Gastroesophageal sphincter (tissue), 4 donors: ENCODE results near the gene YWHAH. TPM values are rescaled to one million over a fixed set of nuclear protein-coding genes. Genes with fewer than 3 reads are reported as not detected.

ENCODE experiments used
- ATAC-seq: fragments of 150-250 bp; one replicate; pipeline ENCODE4 v1.9.1; 2016; ENCODE audit warnings: mild to moderate bottlenecking, moderate library complexity
- H3K27ac ChIP-seq, 4 donors: fragments of 200-600 bp; sonication (generic) in 3 of 4; 1 replicate in 3 of 4; 2 replicates in 1 of 4; pipeline ENCODE4 v1.5.1; 2016 to 2019
- H3K27me3 ChIP-seq: fragments of 200-600 bp; sonication (generic); one replicate; pipeline ENCODE4 v1.5.1; 2019
- H3K36me3 ChIP-seq, 2 donors: fragments of 200-600 bp; sonication (generic); one replicate each; pipeline ENCODE4 v1.5.1; 2019; ENCODE audit warnings: control low read depth in 1 of 2
- H3K4me1 ChIP-seq, 3 donors: fragments of 200-600 bp; sonication (generic); 1 replicate in 2 of 3; 2 replicates in 1 of 3; pipeline ENCODE4 v1.5.1; 2016 to 2019; ENCODE audit warnings: control low read depth in 2 of 3
- H3K4me3 ChIP-seq, 2 donors: fragments of 200-600 bp; sonication (generic); one replicate each; pipeline ENCODE4 v1.5.1; 2019; ENCODE audit warnings: mild to moderate bottlenecking in 1 of 2, moderate library complexity in 1 of 2
- H3K9me3 ChIP-seq, 3 donors: fragments of 200-600 bp; sonication (generic); one replicate each; pipeline ENCODE4 v1.5.1; 2017 to 2019; ENCODE audit warnings: control low read depth in 2 of 3
- EP300 ChIP-seq: sonication (generic); formaldehyde crosslinking; IDR thresholded peaks from one replicate; pipeline ENCODE4 v1.6.1; 2017; ENCODE audit warnings: antibody characterized with exemption, mild to moderate bottlenecking
- POLR2A ChIP-seq, 2 donors: fragments of 450-650 bp; IDR thresholded peaks; one replicate each; pipeline ENCODE4 v1.6.1; 2017; ENCODE audit warnings: antibody characterized with exemption in 2 of 2, mild to moderate bottlenecking in 2 of 2, moderate library complexity in 1 of 2
- POLR2AphosphoS5 ChIP-seq: sonication (generic); formaldehyde crosslinking; IDR thresholded peaks from one replicate; pipeline ENCODE4 v1.6.1; 2017; ENCODE audit warnings: antibody characterized with exemption
- WGBS, 2 donors: methylation state at CpG; one replicate each; pipeline ENCODE4 v1.1.5; 2018; ENCODE audit warnings: low coverage in 1 of 2; 5-methylcytosine and 5-hydroxymethylcytosine counted together
- total RNA-seq, 4 donors: library from RNA; depleted of rRNA; stranded (reverse); fragments of >200 nt; gene quantifications; one replicate each; pipeline ENCODE4 v1.1.0, GENCODE V29; 2016
- TF ChIP-seq, protein P1 (sequence below), 4 experiments: fragments of 200-600 bp in 2 of 4; fragments of 450-650 bp in 2 of 4; sonication (generic) in 1 of 4; IDR thresholded peaks; one replicate each; pipeline ENCODE4 v1.5.1; 2017 to 2019; ENCODE audit warnings: antibody characterized with exemption in 4 of 4, mild to moderate bottlenecking in 2 of 4, moderate library complexity in 2 of 4

Gene YWHAH
- 100 to 1,000 TPM; 127 to 263 (median 169) TPM for total RNA-seq

DNA sequence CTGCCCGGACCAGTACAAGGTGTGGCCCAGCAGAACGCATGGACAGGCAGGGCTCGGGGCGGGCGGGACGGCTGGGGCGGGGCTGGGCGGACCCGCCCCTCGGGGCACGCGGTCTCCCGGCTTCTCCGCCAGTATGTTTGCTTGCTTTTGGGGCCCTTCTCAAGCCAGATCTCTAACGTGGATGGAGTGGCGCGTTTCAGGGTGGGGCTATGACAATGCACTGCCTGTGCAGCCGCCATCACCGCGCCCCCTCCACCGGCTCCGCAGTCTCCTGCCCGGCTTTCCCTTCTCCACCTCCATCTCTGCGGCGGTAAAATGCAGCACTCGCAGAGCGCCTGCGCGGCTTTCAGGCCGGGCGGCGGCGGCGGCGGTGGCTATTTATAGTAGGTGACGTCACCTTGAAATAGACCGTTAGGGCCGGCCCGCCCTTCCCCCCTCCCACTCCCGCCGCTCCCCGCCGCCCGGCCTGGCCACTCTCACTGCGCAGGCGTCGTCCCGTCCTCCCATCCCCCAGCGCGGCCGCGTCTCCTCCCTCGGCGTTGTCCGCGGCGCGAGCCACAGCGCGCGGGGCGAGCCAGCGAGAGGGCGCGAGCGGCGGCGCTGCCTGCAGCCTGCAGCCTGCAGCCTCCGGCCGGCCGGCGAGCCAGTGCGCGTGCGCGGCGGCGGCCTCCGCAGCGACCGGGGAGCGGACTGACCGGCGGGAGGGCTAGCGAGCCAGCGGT is at the start of gene YWHAH:
Gene YWHAH, plus strand, starts transcription at position 558 of the 722 bp plus-strand sequence. CDS start 199 bp downstream, outside the sequence.
- Histone ChIP-seq H3K36me3 (peaks cover 0 to 11% of the 10 kb centered on the region in 2 donors), H3K9me3 (no peaks in the 10 kb centered on the region), H3K4me1 (peaks cover 0 to 42% (median 21%) of the 10 kb centered on the region in 3 donors), H3K27ac (peak within 1 kb of the TSS; percentile 82 to 100 (median 100)), H3K4me3 (peak within 1 kb of the TSS; percentile 85 to 99), H3K27me3 (no peaks in the 10 kb centered on the region)
- WGBS, 2 donors, result 0% methylated on average over 8 of the region's 86 CpGs; no CpG with 5 or more reads in 1 of the 2 donors
- peak; percentile 95 for ATAC-seq
- TF ChIP-seq EP300, result no peak
- TF ChIP-seq, protein P1, sequence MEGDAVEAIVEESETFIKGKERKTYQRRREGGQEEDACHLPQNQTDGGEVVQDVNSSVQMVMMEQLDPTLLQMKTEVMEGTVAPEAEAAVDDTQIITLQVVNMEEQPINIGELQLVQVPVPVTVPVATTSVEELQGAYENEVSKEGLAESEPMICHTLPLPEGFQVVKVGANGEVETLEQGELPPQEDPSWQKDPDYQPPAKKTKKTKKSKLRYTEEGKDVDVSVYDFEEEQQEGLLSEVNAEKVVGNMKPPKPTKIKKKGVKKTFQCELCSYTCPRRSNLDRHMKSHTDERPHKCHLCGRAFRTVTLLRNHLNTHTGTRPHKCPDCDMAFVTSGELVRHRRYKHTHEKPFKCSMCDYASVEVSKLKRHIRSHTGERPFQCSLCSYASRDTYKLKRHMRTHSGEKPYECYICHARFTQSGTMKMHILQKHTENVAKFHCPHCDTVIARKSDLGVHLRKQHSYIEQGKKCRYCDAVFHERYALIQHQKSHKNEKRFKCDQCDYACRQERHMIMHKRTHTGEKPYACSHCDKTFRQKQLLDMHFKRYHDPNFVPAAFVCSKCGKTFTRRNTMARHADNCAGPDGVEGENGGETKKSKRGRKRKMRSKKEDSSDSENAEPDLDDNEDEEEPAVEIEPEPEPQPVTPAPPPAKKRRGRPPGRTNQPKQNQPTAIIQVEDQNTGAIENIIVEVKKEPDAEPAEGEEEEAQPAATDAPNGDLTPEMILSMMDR (IDR thresholded peaks at IDR 0.05), result peak in 1 of 4 experiments; percentile 23
- TF ChIP-seq POLR2A (IDR thresholded peaks at IDR 0.05), result peak; percentile 89 to 98
- TF ChIP-seq POLR2AphosphoS5, result peak; percentile 89

DNA sequence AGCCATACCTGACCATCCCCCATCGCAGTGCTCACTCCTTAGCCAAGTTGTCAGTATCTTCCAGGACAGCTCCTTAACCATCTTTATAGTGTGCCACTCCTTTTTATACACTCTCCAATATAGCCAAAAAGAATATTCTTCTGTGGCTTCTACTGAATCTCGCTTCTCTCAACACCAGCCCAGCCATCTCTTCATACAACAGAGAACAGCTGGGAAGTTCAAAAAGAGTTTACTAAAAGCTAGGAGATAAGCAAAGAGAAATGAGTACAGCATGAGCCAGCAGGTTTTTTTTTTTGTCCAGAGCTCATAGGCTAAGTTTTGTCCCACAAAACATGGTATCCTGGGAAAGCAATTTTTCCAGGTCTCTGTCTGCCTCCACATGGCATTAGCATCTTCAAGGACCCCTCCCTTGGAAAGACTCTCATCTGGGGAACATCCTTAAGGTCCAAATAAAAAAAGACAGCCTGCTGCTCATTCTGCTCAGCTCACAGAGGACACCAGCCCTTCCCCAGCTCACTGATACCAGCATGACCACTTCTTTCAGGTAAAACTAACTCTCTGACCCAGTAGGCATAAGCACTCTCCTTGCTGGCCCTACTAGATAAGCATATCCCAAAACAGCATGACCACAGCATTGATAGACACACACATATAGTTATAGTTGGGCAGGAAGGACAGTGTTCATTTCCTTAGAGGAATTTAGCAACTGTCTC is 48.8 kb upstream of the YWHAH start:
- Histone ChIP-seq H3K36me3 (peaks cover 0 to 77% of the 10 kb centered on the region in 2 donors), H3K27ac (no peak overlapping the region), H3K4me3 (no peak overlapping the region), H3K4me1 (no peaks in the 10 kb centered on the region), H3K9me3 (no peaks in the 10 kb centered on the region), H3K27me3 (no peaks in the 10 kb centered on the region)
- WGBS, 2 donors, result 87 to 88% methylated on average over 2 of the region's 2 CpGs
- ATAC-seq, result no peak
- TF ChIP-seq EP300, result no peak
- TF ChIP-seq POLR2AphosphoS5, result no peak
- no peak for TF ChIP-seq POLR2A (IDR thresholded peaks at IDR 0.05)
- TF ChIP-seq, protein P1 (IDR thresholded peaks at IDR 0.05), result no peak

DNA sequence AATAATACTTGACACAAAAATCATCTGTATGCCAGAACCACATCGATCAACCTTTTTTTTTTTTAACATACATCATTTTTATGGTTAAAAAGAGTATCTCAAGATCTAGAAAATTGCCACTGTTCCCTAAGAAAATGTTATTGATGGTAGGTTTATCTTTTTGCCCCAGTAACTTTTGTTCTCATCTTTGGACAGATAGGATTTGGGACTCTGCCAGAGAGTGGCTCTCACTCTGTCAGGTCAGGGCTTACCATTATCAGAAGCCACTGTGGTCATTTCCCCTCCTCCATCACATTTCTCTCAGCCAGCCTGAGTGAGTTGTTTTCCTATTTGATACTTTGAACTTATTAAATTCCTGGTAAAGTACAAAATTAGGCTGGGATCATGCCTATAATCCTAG is 47.9 kb upstream of the YWHAH start:
- H3K4me1 ChIP-seq, result no peaks in the 10 kb centered on the region
- no peak overlapping the region for H3K4me3 ChIP-seq
- H3K9me3 ChIP-seq, result no peaks in the 10 kb centered on the region
- TF ChIP-seq, protein P1 (IDR thresholded peaks at IDR 0.05), result no peak
- TF ChIP-seq POLR2AphosphoS5 (no peak), POLR2A (IDR thresholded peaks at IDR 0.05) (no peak), EP300 (no peak)
- H3K27me3 ChIP-seq, result no peaks in the 10 kb centered on the region
- no peak overlapping the region for H3K27ac ChIP-seq
- ATAC-seq, result no peak
- WGBS, 2 donors, result 77 to 100% methylated on average over 1 of the region's 1 CpG
- H3K36me3 ChIP-seq, result peaks cover 0 to 76% of the 10 kb centered on the region in 2 donors

DNA sequence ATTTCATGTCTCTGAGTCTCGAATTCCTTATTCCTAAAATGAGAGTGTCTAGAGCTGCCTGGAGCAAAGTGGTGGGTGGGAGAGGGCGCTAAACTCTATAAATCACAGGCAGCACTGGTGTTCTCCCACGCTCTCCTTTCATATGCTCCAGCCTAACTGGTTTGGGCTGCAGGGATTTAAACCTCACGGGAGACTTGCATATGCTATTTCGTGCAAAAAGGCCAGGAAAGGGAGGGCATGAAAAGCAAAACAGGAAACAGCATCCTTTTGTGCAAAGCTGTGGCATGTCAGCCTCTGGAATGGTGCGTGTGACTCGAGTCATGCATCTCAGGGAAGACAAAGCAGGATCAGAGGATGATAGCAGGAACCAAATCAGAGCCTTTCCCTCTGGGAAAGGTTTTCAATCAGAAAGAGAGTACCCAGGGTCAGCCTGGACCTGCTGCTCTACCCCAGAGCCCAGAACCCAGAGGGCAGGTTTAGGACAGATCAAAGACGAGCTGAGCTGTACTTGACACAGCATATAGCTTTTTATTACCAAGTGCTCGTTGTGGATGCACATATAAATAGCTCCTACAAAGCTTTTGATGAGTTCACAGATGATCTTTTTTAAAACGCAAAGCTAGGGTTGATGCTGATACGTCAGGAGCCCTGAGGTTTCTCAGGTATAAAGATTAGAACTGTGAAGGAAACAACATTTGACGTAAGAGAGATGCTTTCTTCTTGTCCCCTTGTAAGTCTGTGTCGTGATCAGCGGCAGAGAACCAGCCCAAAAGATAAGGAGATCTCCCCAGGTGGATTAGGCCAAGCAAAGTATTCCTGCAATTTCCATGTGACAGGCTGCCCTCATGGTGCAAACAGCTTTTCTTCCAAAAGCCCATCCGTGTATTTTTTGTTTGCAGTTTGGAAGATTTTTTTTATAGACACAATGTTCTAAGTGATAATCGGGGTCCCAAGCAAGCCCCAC is 46.2 kb upstream of the YWHAH start:
- peaks cover 0 to 86% of the 10 kb centered on the region in 2 donors for H3K36me3 ChIP-seq
- 69 to 70% methylated on average over 12 to 15 of the region's 16 CpGs for WGBS, 2 donors

More for the DNA sequence above, 46.2 kb upstream of the YWHAH start:
- no peak overlapping the region for H3K4me3 ChIP-seq
- ATAC-seq, result no peak
- no peaks in the 10 kb centered on the region for H3K4me1 ChIP-seq
- H3K9me3 ChIP-seq, result no peaks in the 10 kb centered on the region
- H3K27ac ChIP-seq, result no peak overlapping the region
- H3K27me3 ChIP-seq, result no peaks in the 10 kb centered on the region
- TF ChIP-seq POLR2AphosphoS5, result no peak
- TF ChIP-seq, protein P1 (IDR thresholded peaks at IDR 0.05), result no peak
